Ovary (tissue), 9 donors: ENCODE data around the gene DDB1. TPM values are rescaled to one million over a fixed set of nuclear protein-coding genes. Genes with fewer than 3 reads are reported as not detected.
A peak's percentile ranks its signal among the peaks of the same experiment; 100 is the strongest.

Experiments used
- DNase-seq, 5 donors: peaks; one replicate each; pipeline ENCODE4 v3.0.0-alpha.2; 2019 to 2020
- H3K27ac ChIP-seq, 2 donors: fragments of 200-600 bp; one replicate each; pipeline versions ENCODE4 v1.5.1 to v1.8.0; 2019 to 2022
- H3K27me3 ChIP-seq: fragments of 200-600 bp; one replicate; pipeline ENCODE4 v1.8.0; 2022
- H3K36me3 ChIP-seq: fragments of 200-600 bp; sonication (generic); one replicate; pipeline ENCODE4 v1.5.1; 2019
- H3K4me1 ChIP-seq: one replicate; pipeline ENCODE4 v1.8.1; 2013; ENCODE audit warnings: mild to moderate bottlenecking, moderate library complexity; ENCODE audit not compliant: insufficient read depth
- H3K4me3 ChIP-seq: fragments of 200-600 bp; sonication (generic); one replicate; pipeline ENCODE4 v1.5.1; 2017
- H3K9me3 ChIP-seq, 2 donors: fragments of 200-600 bp in 1 of 2; sonication (generic) in 1 of 2; one replicate each; pipeline versions ENCODE4 v1.5.1 to v1.8.1; 2013 to 2019; ENCODE audit warnings: mild to moderate bottlenecking in 1 of 2, moderate library complexity in 1 of 2
- CTCF ChIP-seq, 3 donors: fragments of 450-650 bp in 2 of 3; fragments of 200-600 bp in 1 of 3; IDR thresholded peaks; one replicate each; pipeline versions ENCODE4 v1.5.1 to v1.8.0; 2016 to 2022; ENCODE audit warnings: antibody characterized with exemption in 3 of 3, mild to moderate bottlenecking in 1 of 3
- EP300 ChIP-seq: sonication (generic); formaldehyde crosslinking; IDR thresholded peaks from one replicate; pipeline ENCODE4 v1.6.1; 2017; ENCODE audit warnings: antibody characterized with exemption
- POLR2A ChIP-seq: fragments of 450-650 bp; IDR thresholded peaks from one replicate; pipeline ENCODE4 v1.6.1; 2017; ENCODE audit warnings: antibody characterized with exemption, mild to moderate bottlenecking, moderate library complexity
- WGBS, 3 donors: extraction: QIAGEN DNeasy Blood & Tissue Kit in 1 of 3; methylation state at CpG; one replicate each; pipeline versions ENCODE4 v1.1.5 to v1.1.7; 2013 to 2017; 5-methylcytosine and 5-hydroxymethylcytosine counted together
- intact Hi-C, 4 donors: fragments of 100-400 bp; cut with DNase I; formaldehyde crosslinking; loops; one replicate each; pipeline versions ENCODE4 v1.11.0 to v1.15.1; 2022 to 2023
- polyA plus RNA-seq, 2 donors: library from polyadenylated mRNA; stranded (reverse); fragments of 200-250 nt in 1 of 2; fragments of 350-450 nt in 1 of 2; fragmentation: Illumina TruSeq in 1 of 2; extraction: RNeasy Lipid Tissue Mini Kit (QIAGEN cat#74804) in 1 of 2; gene quantifications; one replicate each; pipeline ENCODE4 v1.2.3, GENCODE V29; 2013 to 2014
- total RNA-seq, 7 donors: library from RNA; depleted of rRNA in 2 of 7; stranded (reverse); fragments of >200 nt in 2 of 7; fragmentation: NEBNext Ultra II Directional in 3 of 7; extraction: Animal tissue kit (Norgen Biotek cat#: 25700) in 3 of 7; gene quantifications; one replicate each; pipeline versions ENCODE4 v1.1.0 to v1.2.4, GENCODE V29; 2016 to 2023
- donor health status: DM: no; HTN: no; CAD: no; lungs with moderate emphysema.
- donor health status: DM: no; HTN: no; CAD: no.
- donor health status: Bipolar disorder and iron deficiency.
- donor health status: DM: yes; HTN: yes; CAD: no.
- donor health status: DM: no; HTN: no; CAD: no.
- donor health status: DM: yes; HTN: yes; CAD: no.

DDB1 gene
- total and polyA plus RNA-seq, 9 donors: 117 to 270 (median 217) TPM

- Histone ChIP-seq H3K4me1 (no peaks in the 10 kb centered on the region), H3K4me3 (no peak overlapping the region), H3K36me3 (no peaks in the 10 kb centered on the region), H3K9me3 (no peaks in the 10 kb centered on the region), H3K27ac (no peak overlapping the region), H3K27me3 (no peaks in the 10 kb centered on the region)
- WGBS, 3 donors: 94 to 96% (median 95%) methylated on average over 7 of the region's 7 CpGs
- no peak for DNase-seq
- intact Hi-C loops: no loop called here
- TF ChIP-seq CTCF (IDR thresholded peaks at IDR 0.05) (no peak), EP300 (no peak), POLR2A (no peak)
These were observed 27.5 kb downstream of the DDB1 start for GRCh38 chr11:61305417-61305816.

- intact Hi-C loops: no loop called here
- no peak for TF ChIP-seq CTCF (IDR thresholded peaks at IDR 0.05)
- Histone ChIP-seq H3K4me1 (peaks cover 4% of the 10 kb centered on the region), H3K4me3 (no peak overlapping the region), H3K27me3 (no peaks in the 10 kb centered on the region), H3K27ac (no peak overlapping the region), H3K36me3 (no peaks in the 10 kb centered on the region), H3K9me3 (no peaks in the 10 kb centered on the region)
- DNase-seq: no peak
- 93 to 94% (median 93%) methylated on average over 9 of the region's 9 CpGs for WGBS, 3 donors
These were observed 29.2 kb downstream of the DDB1 start for GRCh38 chr11:61303725-61304124.

GRCh38 chr11:61302550-61302949, 30.4 kb downstream of the DDB1 start:
- Histone ChIP-seq H3K27me3 (no peaks in the 10 kb centered on the region), H3K9me3 (no peaks in the 10 kb centered on the region), H3K27ac (no peak overlapping the region), H3K4me1 (peaks cover 6% of the 10 kb centered on the region), H3K36me3 (no peaks in the 10 kb centered on the region), H3K4me3 (no peak overlapping the region)
- TF ChIP-seq EP300: no peak
- TF ChIP-seq POLR2A: no peak
- TF ChIP-seq CTCF (IDR thresholded peaks at IDR 0.05): no peak
- intact Hi-C loops: no loop called here
- DNase-seq: no peak
- 86 to 88% (median 88%) methylated on average over 13 of the region's 13 CpGs for WGBS, 3 donors

GRCh38 chr11:61298663-61299244, 34.2 kb downstream of the DDB1 start:
- no peak for DNase-seq
- no peaks in the 10 kb centered on the region for H3K36me3 ChIP-seq

GRCh38 chr11:61297746-61298145, 35.2 kb downstream of the DDB1 start:
- peaks cover 20% of the 10 kb centered on the region for H3K4me1 ChIP-seq

More at GRCh38 chr11:61298663-61299244, 34.2 kb downstream of the DDB1 start:
- H3K27me3 ChIP-seq: no peaks in the 10 kb centered on the region
- TF ChIP-seq EP300 (no peak), POLR2A (no peak)
- H3K27ac ChIP-seq: peak overlapping the region in 1 of 2 donors; percentile 69
- 70 to 80% (median 71%) methylated on average over 4 of the region's 4 CpGs for WGBS, 3 donors
- peaks cover 15% of the 10 kb centered on the region for H3K4me1 ChIP-seq
- H3K4me3 ChIP-seq: no peak overlapping the region
- intact Hi-C loops: no loop called here
- no peaks in the 10 kb centered on the region for H3K9me3 ChIP-seq

More at GRCh38 chr11:61297746-61298145, 35.2 kb downstream of the DDB1 start:
- Histone ChIP-seq H3K9me3 (no peaks in the 10 kb centered on the region), H3K27me3 (no peaks in the 10 kb centered on the region), H3K36me3 (no peaks in the 10 kb centered on the region), H3K27ac (peak overlapping the region in 1 of 2 donors; percentile 69), H3K4me3 (no peak overlapping the region)
- TF ChIP-seq CTCF (IDR thresholded peaks at IDR 0.05) (no peak), POLR2A (no peak), EP300 (no peak)
- peak; percentile 54 to 66 (median 61) for DNase-seq
- WGBS, 3 donors: 2 to 8% (median 5%) methylated on average over 5 of the region's 5 CpGs
- intact Hi-C loops: no loop called here
